Osteoblast (primary cell): Measurements from ENCODE around the gene MLEC. TPM values are rescaled to one million over a fixed set of nuclear protein-coding genes. Genes with fewer than 3 reads are reported as not detected.

Experiments
- DNase-seq: peaks from one replicate; pipeline ENCODE4 v3.0.0; 2011; ENCODE audit warnings: low spot score, mixed read lengths; ENCODE audit not compliant: insufficient read length; ENCODE audit errors: missing footprints
- H2AFZ ChIP-seq: 2 replicates; pipeline ENCODE4 v1.6.0; 2011; ENCODE audit warnings: mild to moderate bottlenecking, low read length
- H3K27ac ChIP-seq: 2 replicates; pipeline ENCODE4 v1.5.1; 2011; ENCODE audit warnings: mild to moderate bottlenecking, low read depth, low read length, moderate library complexity
- H3K27me3 ChIP-seq: 2 replicates; pipeline ENCODE4 v1.6.0; 2012; ENCODE audit warnings: mild to moderate bottlenecking, control low read depth, inconsistent platforms, low read length, moderate library complexity; ENCODE audit not compliant: insufficient read depth
- H3K36me3 ChIP-seq: 2 replicates; pipeline ENCODE4 v1.5.1; 2011; ENCODE audit warnings: mild to moderate bottlenecking, low read length, control low read depth, moderate library complexity; ENCODE audit not compliant: insufficient read depth
- H3K4me1 ChIP-seq: 2 replicates; pipeline ENCODE4 v1.5.1; 2011; ENCODE audit warnings: mild to moderate bottlenecking, low read length, control low read depth, moderate library complexity; ENCODE audit not compliant: insufficient read depth
- H3K4me2 ChIP-seq: 2 replicates; pipeline ENCODE4 v1.6.0; 2011; ENCODE audit warnings: mild to moderate bottlenecking, low read length; ENCODE audit not compliant: insufficient read depth
- H3K4me3 ChIP-seq: fragments of 200-600 bp; sonication (generic); 3 replicates; pipeline ENCODE4 v1.5.1; 2012; ENCODE audit warnings: mild to moderate bottlenecking, low read length, inconsistent platforms; ENCODE audit not compliant: insufficient read depth
- H3K79me2 ChIP-seq: 2 replicates; pipeline ENCODE4 v1.6.0; 2012; ENCODE audit warnings: mild to moderate bottlenecking, low read length, control low read depth, inconsistent platforms; ENCODE audit not compliant: insufficient read depth
- H3K9me3 ChIP-seq: 2 replicates; pipeline ENCODE4 v1.5.1; 2011; ENCODE audit warnings: low read depth, low read length, control low read depth
- H4K20me1 ChIP-seq: 2 replicates; pipeline ENCODE4 v1.6.0; 2012; ENCODE audit warnings: mild to moderate bottlenecking, low read length, control low read depth; ENCODE audit not compliant: insufficient read depth
- CTCF ChIP-seq: IDR thresholded peaks from 2 replicates; pipeline ENCODE4 v1.5.1; 2011; ENCODE audit warnings: mild to moderate bottlenecking, low read depth, low read length, moderate library complexity; ENCODE audit errors: extremely low read depth
- total RNA-seq: library from RNA; depleted of rRNA; stranded (reverse); fragments of >200 nt; gene quantifications from 2 replicates; pipeline ENCODE4 v1.2.3, GENCODE V29; 2012

The MLEC gene
- total RNA-seq, 1 donor = 89.8 TPM

- Histone ChIP-seq H3K79me2 (no peaks in the 10 kb centered on the region), H3K9me3 (no peaks in the 10 kb centered on the region), H3K36me3 (no peaks in the 10 kb centered on the region), H3K4me2 (no peak overlapping the region), H2AFZ (no peak overlapping the region), H3K4me1 (no peaks in the 10 kb centered on the region), H3K27ac (no peak overlapping the region), H3K27me3 (no peaks in the 10 kb centered on the region), H4K20me1 (no peaks in the 10 kb centered on the region), H3K4me3 (no peak overlapping the region)
- DNase-seq = no peak
- TF ChIP-seq CTCF = no peak
These were observed 53.1 kb downstream of the MLEC start for GRCh38 chr12:120739821-120740613.

GRCh38 chr12:120740871-120741270 is 53.9 kb downstream of the MLEC start:
- Histone ChIP-seq H3K4me3 (no peak overlapping the region), H4K20me1 (no peaks in the 10 kb centered on the region), H3K9me3 (no peaks in the 10 kb centered on the region), H3K4me1 (no peaks in the 10 kb centered on the region), H3K27ac (no peak overlapping the region), H3K4me2 (no peak overlapping the region), H3K79me2 (no peaks in the 10 kb centered on the region), H2AFZ (no peak overlapping the region), H3K27me3 (no peaks in the 10 kb centered on the region), H3K36me3 (no peaks in the 10 kb centered on the region)
- no peak for TF ChIP-seq CTCF
- no peak for DNase-seq

DNA sequence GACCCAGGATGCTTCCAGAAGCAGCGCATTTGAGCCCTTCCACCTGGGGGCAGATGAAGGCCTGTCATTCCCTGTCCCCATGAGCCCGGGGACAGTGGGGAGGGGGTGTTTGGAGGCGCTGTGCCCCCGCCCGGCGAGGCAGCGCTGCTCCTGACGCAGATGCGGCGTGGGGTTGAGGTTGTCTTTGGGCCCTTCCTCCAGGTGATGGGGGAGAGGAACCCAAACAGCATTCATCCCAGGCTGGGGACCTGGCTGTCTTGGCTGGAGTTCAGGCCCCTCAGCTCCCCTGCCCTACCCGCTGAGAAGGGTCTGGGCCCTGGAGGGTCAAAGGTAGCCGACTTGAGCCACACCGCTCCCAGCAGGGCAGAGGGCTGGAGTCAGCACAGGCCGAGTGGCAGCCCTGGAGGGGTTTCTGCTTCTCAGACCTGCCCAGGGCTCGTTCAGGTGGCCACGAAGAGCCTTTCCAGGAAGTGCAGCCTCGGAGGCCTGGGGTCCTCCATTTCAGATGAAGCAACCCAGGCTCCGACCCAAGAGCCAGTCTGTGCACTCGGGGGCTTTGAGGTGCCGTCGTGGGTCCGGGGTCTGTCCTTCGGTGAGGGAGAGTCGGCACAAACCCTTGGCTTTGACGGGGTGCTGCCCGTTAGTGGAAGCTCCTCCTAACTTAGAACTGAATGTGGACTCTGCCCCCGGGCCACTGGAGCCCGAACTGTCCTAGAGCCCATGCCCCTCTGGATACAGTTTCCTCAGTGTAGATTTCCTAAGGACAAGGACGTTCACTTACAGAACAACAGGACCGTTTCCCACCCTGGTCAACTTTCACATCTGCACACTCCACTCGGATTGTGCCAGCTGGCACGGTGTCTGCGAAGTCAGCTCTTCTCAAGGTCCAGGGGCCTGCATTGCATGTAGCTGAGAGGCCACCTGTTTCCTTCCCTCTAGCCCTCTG is 54.8 kb downstream of the MLEC start:
- H3K9me3 ChIP-seq = no peaks in the 10 kb centered on the region
- H4K20me1 ChIP-seq = no peaks in the 10 kb centered on the region
- TF ChIP-seq CTCF = no peak
- H3K27ac ChIP-seq = no peak overlapping the region
- H3K79me2 ChIP-seq = no peaks in the 10 kb centered on the region
- no peaks in the 10 kb centered on the region for H3K27me3 ChIP-seq
- no peak overlapping the region for H3K4me3 ChIP-seq
- no peaks in the 10 kb centered on the region for H3K36me3 ChIP-seq
- no peak overlapping the region for H3K4me2 ChIP-seq
- DNase-seq = peak; percentile 77
- H2AFZ ChIP-seq = no peak overlapping the region
- H3K4me1 ChIP-seq = no peaks in the 10 kb centered on the region
